Retina (tissue), 1 donor: Measurements from ENCODE around the gene CRYZ.
"Not testable (repeated sequence)": the region's sequence is repeated elsewhere in the genome, so short reads cannot be mapped to it uniquely, and the experiment has no call there.

ENCODE experiments used
- DNase-seq: peaks from one replicate; pipeline ENCODE4 v3.0.0-alpha.2; 2016

CRYZ gene

GRCh38 chr1:74679811-74680210, 53.0 kb downstream of the CRYZ start:
- no peak for DNase-seq

- DNase-seq, result no peak
These were observed 54.9 kb downstream of the CRYZ start for GRCh38 chr1:74677926-74678325.

DNA sequence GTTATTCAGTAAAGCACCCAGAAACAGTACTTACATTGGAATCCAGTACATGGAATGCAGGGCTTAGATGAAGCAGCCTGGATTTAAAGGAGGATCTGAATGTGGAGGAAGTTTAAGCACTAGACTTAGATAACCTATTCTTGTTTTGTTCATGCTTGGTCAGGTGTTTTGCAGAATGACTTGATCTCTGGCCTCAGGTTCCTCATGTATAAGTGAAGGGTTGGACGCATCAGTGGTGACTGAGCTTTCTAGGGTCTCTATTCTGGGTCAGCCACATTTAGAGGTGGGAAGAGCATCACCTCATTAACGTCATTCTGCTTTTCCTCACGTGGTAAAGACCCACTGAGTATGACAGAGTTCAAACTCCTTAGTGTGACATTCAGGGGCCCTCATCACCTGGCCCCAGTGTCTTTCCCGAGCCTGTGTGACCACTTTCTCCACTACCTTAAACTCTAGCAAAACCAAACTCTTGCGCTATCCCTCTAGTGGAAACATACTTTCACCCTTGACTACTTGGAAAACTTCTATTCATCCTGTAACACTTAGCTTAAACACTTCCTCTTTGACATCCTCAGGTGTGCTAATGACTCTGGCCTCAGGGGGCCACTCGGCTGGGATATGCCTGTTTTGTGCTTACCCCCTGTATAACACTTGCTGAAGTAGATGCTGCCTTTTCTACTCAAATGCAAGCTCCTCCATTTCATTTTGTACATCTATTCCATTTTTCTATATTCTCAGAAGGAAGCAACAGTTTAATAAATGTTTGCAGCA, 58.4 kb downstream of the CRYZ start:
- no peak for DNase-seq

GRCh38 chr1:74673351-74674111, 59.3 kb downstream of the CRYZ start, which contains the start of gene ERICH3:
TSS of gene ERICH3 (minus strand) at chr1:74673792. CDS start at chr1:74673519, 273 bp downstream.
- DNase-seq, result peak; percentile 74

DNA sequence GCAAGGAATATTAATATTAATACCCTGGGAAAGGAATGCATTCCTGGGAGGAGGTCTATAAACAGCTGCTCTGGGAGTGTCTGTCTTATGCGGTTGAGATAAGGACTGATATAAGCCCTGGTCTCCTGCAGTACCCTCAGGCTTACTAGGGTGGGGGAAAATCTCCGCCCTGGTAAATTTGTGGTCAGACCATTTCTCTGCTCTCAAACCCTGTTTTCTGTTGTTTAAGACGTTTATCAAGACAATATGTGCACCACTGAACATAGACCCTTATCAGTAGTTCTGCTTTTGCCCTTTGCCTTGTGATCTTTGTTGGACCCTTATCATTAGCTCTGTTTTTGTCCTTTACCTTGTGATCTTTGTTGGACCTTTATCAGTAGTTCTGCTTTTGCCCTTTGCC, 62.0 kb downstream of the CRYZ start:
- DNase-seq, result not testable (repeated sequence)
